K562 (cell line): ENCODE measurements around the gene SLC33A1. TPM values are rescaled to one million over a fixed set of nuclear protein-coding genes. Genes with fewer than 3 reads are reported as not detected.
"Not testable (repeated sequence)": the region's sequence is repeated elsewhere in the genome, so short reads cannot be mapped to it uniquely, and the experiment has no call there.

ENCODE experiments used
- ATAC-seq: fragments of 200-7000 bp; cut with Tn5 transposase; 3 replicates; pipeline ENCODE4 v1.9.1; 2020; ENCODE audit warnings: moderate library complexity
- BruUV-seq: library from RNA; stranded (reverse); fragments of 400-500 nt; replicated peaks from 2 replicates; lab custom pipeline; 2021; lab: Mats Ljungman, UMichigan
- CTCF ChIA-PET: fragments of 300-600 bp; formaldehyde crosslinking; extraction: SDS; loops from one replicate; lab custom pipeline; 2021; ENCODE audit warnings: low intra/inter-chr PET ratio; lab: Yijun Ruan, JAX
- POLR2A ChIA-PET: fragments of 300-600, 350-650 bp; sonication (Branson Sonifier 250); formaldehyde crosslinking; extraction: SDS; loops from one replicate; lab custom pipeline; 2021; ENCODE audit warnings: antibody characterized with exemption, inconsistent platforms; lab: Yijun Ruan, JAX
- DNase-seq, 4 experiments: peaks; one replicate each; pipeline versions ENCODE4 v3.0.0 to v3.0.0-alpha.2; 2011 to 2018; ENCODE audit warnings: low spot score in 3 of 4, mixed read lengths in 3 of 4; ENCODE audit errors: extremely low read depth in 1 of 4
- FAIRE-seq: peaks from 2 replicates; lab custom pipeline; 2011; peaks lifted over from hg19 to GRCh38; lab: Jason Lieb, UNC
- H2AFZ ChIP-seq: 2 replicates; pipeline ENCODE4 v1.6.0; 2011; ENCODE audit warnings: low read depth, low read length, control low read depth, inconsistent platforms
- H3K27ac ChIP-seq: fragments of 200-600 bp; 3 replicates; pipeline ENCODE4 v1.8.0; 2011; ENCODE audit warnings: low read depth, mild to moderate bottlenecking, control low read depth, inconsistent platforms, low read length, moderate library complexity, mixed read lengths; ENCODE audit errors: extremely low read depth
- H3K27me3 ChIP-seq, 2 experiments: fragments of 300-600 bp in 1 of 2; 2 replicates in 1 of 2; 3 replicates in 1 of 2; pipeline versions ENCODE4 v1.6.0 to v1.8.0; 2011; ENCODE audit warnings: inconsistent platforms in 2 of 2, low read length in 2 of 2, mild to moderate bottlenecking in 1 of 2, mixed read lengths in 1 of 2, moderate library complexity in 1 of 2; ENCODE audit not compliant: control insufficient read depth in 2 of 2, insufficient read depth in 2 of 2
- H3K36me3 ChIP-seq: fragments of 300-600 bp; 3 replicates; pipeline ENCODE4 v1.8.0; 2011; ENCODE audit warnings: mild to moderate bottlenecking, low read length, inconsistent platforms; ENCODE audit not compliant: control insufficient read depth, insufficient read depth
- H3K4me1 ChIP-seq, 2 experiments: fragments of 200-600 bp in 1 of 2; replicated peaks in 1 of 2; 2 replicates in 1 of 2; 3 replicates in 1 of 2; pipeline versions ENCODE4 v1.5.1 to v1.8.0; 2011; ENCODE audit warnings: inconsistent platforms in 2 of 2, low read length in 2 of 2, mild to moderate bottlenecking in 1 of 2, mixed read lengths in 1 of 2, moderate library complexity in 1 of 2; ENCODE audit not compliant: control insufficient read depth in 2 of 2, insufficient read depth in 2 of 2
- H3K4me2 ChIP-seq: 2 replicates; pipeline ENCODE4 v1.6.1; 2011; ENCODE audit warnings: low read length, control low read depth, inconsistent platforms, mixed read lengths; ENCODE audit not compliant: insufficient read depth
- H3K4me3 ChIP-seq: fragments of 200-600 bp; sonication (generic), shearing (Covaris generic); 2 replicates; pipeline ENCODE4 v1.5.1; 2016; ENCODE audit warnings: control low read depth, inconsistent platforms
- H3K79me2 ChIP-seq: fragments of 200-600 bp; 3 replicates; pipeline ENCODE4 v1.8.0; 2011; ENCODE audit warnings: low read length, inconsistent platforms; ENCODE audit not compliant: control insufficient read depth, insufficient read depth
- H3K9ac ChIP-seq, 2 experiments: 2 replicates each; pipeline versions ENCODE4 v1.6.0 to v1.6.1; 2011; ENCODE audit warnings: low read depth in 2 of 2, low read length in 2 of 2, control low read depth in 1 of 2, inconsistent platforms in 1 of 2, mild to moderate bottlenecking in 1 of 2, mixed read lengths in 1 of 2; ENCODE audit not compliant: insufficient read depth in 1 of 2
- H3K9me1 ChIP-seq: one replicate; pipeline ENCODE4 v1.6.0; 2011; ENCODE audit warnings: inconsistent platforms, mild to moderate bottlenecking, low read length, moderate library complexity; ENCODE audit not compliant: control insufficient read depth, insufficient read depth
- H3K9me3 ChIP-seq: replicated peaks from 2 replicates; pipeline ENCODE4 v1.5.1; 2011; ENCODE audit warnings: low read depth, low read length, inconsistent platforms; ENCODE audit not compliant: control insufficient read depth, insufficient read depth
- H4K20me1 ChIP-seq: replicated peaks from 2 replicates; pipeline ENCODE4 v1.6.1; 2011; ENCODE audit warnings: low read length, inconsistent platforms, mixed read lengths; ENCODE audit not compliant: control insufficient read depth, insufficient read depth
- ASH1L ChIP-seq: fragments of 450-650 bp; IDR thresholded peaks from 2 replicates; pipeline ENCODE4 v1.6.1; 2018; ENCODE audit warnings: borderline replicate concordance, mild to moderate bottlenecking, low read depth; ENCODE audit not compliant: partially characterized antibody
- CEBPB ChIP-seq: fragments of 450-650 bp; IDR thresholded peaks from 2 replicates; pipeline ENCODE4 v1.6.1; 2016; ENCODE audit warnings: missing genetic modification characterization, missing compliant biosample characterization
- NFRKB ChIP-seq: fragments of 450-650 bp; IDR thresholded peaks from 2 replicates; pipeline ENCODE4 v1.6.1; 2016; ENCODE audit warnings: low read depth
- RBM25 ChIP-seq: fragments of 200-400 bp; formaldehyde crosslinking; IDR thresholded peaks from 2 replicates; pipeline ENCODE4 v1.6.1; 2018; ENCODE audit warnings: low read length, low read depth, moderate library complexity; ENCODE audit not compliant: severe bottlenecking
- SPI1 ChIP-seq: IDR thresholded peaks from 2 replicates; pipeline ENCODE4 v1.6.1; 2011; ENCODE audit warnings: low read depth, low read length, control low read depth, borderline replicate concordance
- ZNF431 ChIP-seq: sonication (generic); formaldehyde crosslinking; IDR thresholded peaks from 2 replicates; pipeline ENCODE4 v1.8.0; 2022; ENCODE audit warnings: mild to moderate bottlenecking, missing genetic modification reagents
- WGBS: fragments of 100-300 bp; shearing (Covaris generic); methylation state at CpG from one replicate; pipeline ENCODE4 v1.1.6; 2016; ENCODE audit warnings: low coverage, mixed read lengths; ENCODE audit not compliant: insufficient coverage; ENCODE audit errors: missing lambda C conversion rate; 5-methylcytosine and 5-hydroxymethylcytosine counted together
- in situ Hi-C: fragments of 300-500 bp; cut with MboI; formaldehyde crosslinking; loops from 4 replicates; pipeline ENCODE4 v1.15.0; 2018; ENCODE audit warnings: inconsistent platforms, mixed read lengths
- intact Hi-C: fragments of 100-400 bp; cut with micrococcal nuclease; formaldehyde crosslinking; loops from 2 replicates; pipeline ENCODE4 v1.14.2; 2022
- polyA plus RNA-seq, 8 experiments: library from polyadenylated mRNA; depleted of rRNA in 4 of 8; stranded (reverse) in 5 of 8; unstranded in 3 of 8; fragments of >200 nt; fragmentation: Nextera tagmentation in 2 of 8; fragmentation: Illumina TruSeq in 1 of 8; extraction: Ambion mirVana in 2 of 8; extraction: Trizol in 1 of 8; gene quantifications; 2 replicates each; pipeline versions ENCODE4 v1.2.1 to v1.2.3, GENCODE V29; 2011 to 2014; ENCODE audit warnings: inconsistent platforms in 1 of 8, missing spikeins in 1 of 8
- total RNA-seq, 7 experiments: library from RNA; depleted of rRNA in 6 of 7; stranded (reverse); fragments of >200 nt in 6 of 7; fragmentation: Illumina TruSeq in 2 of 7; extraction: Trizol in 2 of 7; gene quantifications; 2 replicates each; pipeline versions ENCODE4 v1.2.1 to v1.2.3, GENCODE V29; 2011 to 2021; ENCODE audit warnings: low replicate concordance in 1 of 7

Gene SLC33A1
- total and polyA plus RNA-seq, 9 of the 15 experiments (the other 6 are each of a cell fraction or from before 2014, with no cell fraction given): 6.2 to 26.8 (median 19.6) TPM

- no peak for TF ChIP-seq ASH1L
- TF ChIP-seq RBM25: peak; percentile 75
- TF ChIP-seq SPI1: no peak
- TF ChIP-seq ZNF431 (CRISPR knock-in tag): no peak
- no peak for TF ChIP-seq NFRKB
- TF ChIP-seq, all 486 proteins: peak for 47
Observed at GRCh38 chr3:155861476-155862183, 7.4 kb upstream of the SLC33A1 start (continued).

- 72% methylated on average over 5 of the region's 5 CpGs for WGBS
- H4K20me1 ChIP-seq, H3K9me3 ChIP-seq, ATAC-seq, H2AFZ ChIP-seq, H3K27ac ChIP-seq, H3K79me2 ChIP-seq, H3K4me3 ChIP-seq, H3K9me1 ChIP-seq, FAIRE-seq, H3K36me3 ChIP-seq, BruUV-seq, POLR2A ChIA-PET, H3K4me2 ChIP-seq, H3K27me3 ChIP-seq, DNase-seq, H3K9ac ChIP-seq: not testable (repeated sequence)
- TF ChIP-seq CEBPB (tag): 0 out of 2 replicates have a peak, but pooled peaks have one; percentile 12
- CTCF ChIA-PET: interaction anchor here (0.6 to 1.2 kb wide), 2 partner anchors 54 to 479 kb away, joined by 3 to 4 read pairs; partner anchors contain the start of gene C3orf33
- intact Hi-C loops (loop anchor here (1.0 to 10.0 kb wide), 2 partner anchors 107 to 506 kb away; no protein-coding TSS in a partner anchor), in situ Hi-C loops (loop anchor here (25.0 kb wide), 2 partner anchors 498 to 1548 kb away; partner anchors contain the start of gene DHX36)
- H3K4me1 ChIP-seq: peaks cover 11 to 13% of the 10 kb centered on the region in 2 experiments; a peak in 3 of 5 replicates
Observed at GRCh38 chr3:155860424-155860823, 6.2 kb upstream of the SLC33A1 start.
